ENCODE results near the gene OSBPL1A.

DNA sequence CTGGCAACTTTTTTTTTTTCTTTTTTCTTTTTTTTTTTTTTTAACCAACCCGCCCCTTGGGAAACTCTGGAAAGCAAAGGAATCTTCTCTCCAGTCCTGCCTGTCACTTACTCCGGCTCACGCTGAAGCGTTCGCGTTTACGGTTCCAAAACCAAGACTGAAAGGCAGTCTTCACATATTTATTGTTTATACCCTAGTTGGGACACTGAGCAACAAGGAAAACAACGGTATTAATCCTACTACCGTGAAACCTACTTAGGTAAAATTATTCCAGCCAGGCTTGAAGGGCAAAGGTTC lies 125.4 kb downstream of the OSBPL1A start:
- TF ChIP-seq EZH2 (IDR thresholded peaks at IDR 0.05; ENCODE audit: borderline replicate concordance) (no peak), EZH2phosphoT487 (IDR thresholded peaks at IDR 0.05; ENCODE audit: low read depth, severe bottlenecking, unreplicated experiment) (no peak)
- TF ChIP-seq, protein P1, sequence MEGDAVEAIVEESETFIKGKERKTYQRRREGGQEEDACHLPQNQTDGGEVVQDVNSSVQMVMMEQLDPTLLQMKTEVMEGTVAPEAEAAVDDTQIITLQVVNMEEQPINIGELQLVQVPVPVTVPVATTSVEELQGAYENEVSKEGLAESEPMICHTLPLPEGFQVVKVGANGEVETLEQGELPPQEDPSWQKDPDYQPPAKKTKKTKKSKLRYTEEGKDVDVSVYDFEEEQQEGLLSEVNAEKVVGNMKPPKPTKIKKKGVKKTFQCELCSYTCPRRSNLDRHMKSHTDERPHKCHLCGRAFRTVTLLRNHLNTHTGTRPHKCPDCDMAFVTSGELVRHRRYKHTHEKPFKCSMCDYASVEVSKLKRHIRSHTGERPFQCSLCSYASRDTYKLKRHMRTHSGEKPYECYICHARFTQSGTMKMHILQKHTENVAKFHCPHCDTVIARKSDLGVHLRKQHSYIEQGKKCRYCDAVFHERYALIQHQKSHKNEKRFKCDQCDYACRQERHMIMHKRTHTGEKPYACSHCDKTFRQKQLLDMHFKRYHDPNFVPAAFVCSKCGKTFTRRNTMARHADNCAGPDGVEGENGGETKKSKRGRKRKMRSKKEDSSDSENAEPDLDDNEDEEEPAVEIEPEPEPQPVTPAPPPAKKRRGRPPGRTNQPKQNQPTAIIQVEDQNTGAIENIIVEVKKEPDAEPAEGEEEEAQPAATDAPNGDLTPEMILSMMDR (IDR thresholded peaks at IDR 0.05; ENCODE audit: poor library complexity): no peak
